ENCODE results near the gene HDAC4. TPM values are rescaled to one million over a fixed set of nuclear protein-coding genes. Genes with fewer than 3 reads are reported as not detected.

HDAC4 gene
- total RNA-seq, 4 donors from 2014 or later = 21.6 to 72.7 (median 35.2) TPM

GRCh38 chr2:239171643-239172042, 229.2 kb downstream of the HDAC4 start:
- Histone ChIP-seq H3K27me3 (no peaks in the 10 kb centered on the region), H3K4me1 (no peaks in the 10 kb centered on the region), H3K36me3 (peaks cover 0 to 83% (median 7%) of the 10 kb centered on the region in 3 donors), H3K9me3 (peaks cover 0 to 43% (median 5%) of the 10 kb centered on the region in 3 donors), H3K4me3 (no peak overlapping the region), H3K27ac (no peak overlapping the region)
- DNase-seq = no peak
- intact Hi-C loops (cut with DNase I) = no loop called here
- TF ChIP-seq POLR2A (IDR thresholded peaks at IDR 0.05) (no peak), CTCF (IDR thresholded peaks at IDR 0.05) (no peak)

- peaks cover 0 to 39% (median 5%) of the 10 kb centered on the region in 3 donors for H3K9me3 ChIP-seq
- no peaks in the 10 kb centered on the region for H3K27me3 ChIP-seq
- DNase-seq = no peak
- H3K27ac ChIP-seq = no peak overlapping the region
- TF ChIP-seq POLR2A (IDR thresholded peaks at IDR 0.05) = no peak
- no peak for TF ChIP-seq CTCF (IDR thresholded peaks at IDR 0.05)
- H3K4me1 ChIP-seq = no peaks in the 10 kb centered on the region
- no peak overlapping the region for H3K4me3 ChIP-seq
- intact Hi-C loops (cut with DNase I) = no loop called here
- H3K36me3 ChIP-seq = peaks cover 0 to 78% (median 0%) of the 10 kb centered on the region in 3 donors
- WGBS, 2 donors = 97 to 98% methylated on average over 6 to 15 of the region's 27 CpGs
These were observed 231.3 kb downstream of the HDAC4 start for GRCh38 chr2:239169311-239170048.

GRCh38 chr2:239168575-239168974, 232.2 kb downstream of the HDAC4 start:
- Histone ChIP-seq H3K36me3 (peaks cover 2 to 74% (median 3%) of the 10 kb centered on the region in 3 donors), H3K27ac (no peak overlapping the region), H3K27me3 (no peaks in the 10 kb centered on the region), H3K4me3 (no peak overlapping the region), H3K4me1 (no peaks in the 10 kb centered on the region), H3K9me3 (peaks cover 0 to 30% (median 5%) of the 10 kb centered on the region in 3 donors)
- no peak for TF ChIP-seq POLR2A (IDR thresholded peaks at IDR 0.05)
- no peak for TF ChIP-seq CTCF (IDR thresholded peaks at IDR 0.05)
- intact Hi-C loops (cut with DNase I) = no loop called here
- no peak for DNase-seq
- 91 to 93% methylated on average over 13 to 21 of the region's 22 CpGs for WGBS, 2 donors

GRCh38 chr2:239167766-239168444, 232.9 kb downstream of the HDAC4 start:
- no peaks in the 10 kb centered on the region for H3K4me1 ChIP-seq
- H3K27ac ChIP-seq = no peak overlapping the region
- H3K27me3 ChIP-seq = no peaks in the 10 kb centered on the region
- peaks cover 5 to 74% (median 9%) of the 10 kb centered on the region in 3 donors for H3K36me3 ChIP-seq
- H3K9me3 ChIP-seq = peaks cover 0 to 23% (median 5%) of the 10 kb centered on the region in 3 donors
- no peak overlapping the region for H3K4me3 ChIP-seq
- intact Hi-C loops (cut with DNase I) = no loop called here
- DNase-seq = no peak
- WGBS, 2 donors = 89 to 91% methylated on average over 13 to 24 of the region's 26 CpGs
- TF ChIP-seq POLR2A (IDR thresholded peaks at IDR 0.05) (no peak), CTCF (IDR thresholded peaks at IDR 0.05) (no peak)

GRCh38 chr2:239167011-239167673, 233.7 kb downstream of the HDAC4 start:
- H3K4me3 ChIP-seq = no peak overlapping the region
- 90 to 94% methylated on average over 14 to 15 of the region's 15 CpGs for WGBS, 2 donors
- H3K27me3 ChIP-seq = no peaks in the 10 kb centered on the region
- TF ChIP-seq CTCF (IDR thresholded peaks at IDR 0.05) (no peak), POLR2A (IDR thresholded peaks at IDR 0.05) (no peak)
- H3K36me3 ChIP-seq = peaks cover 5 to 78% (median 15%) of the 10 kb centered on the region in 3 donors
- no peak for DNase-seq
- H3K9me3 ChIP-seq = peaks cover 0 to 17% (median 5%) of the 10 kb centered on the region in 3 donors
- H3K27ac ChIP-seq = no peak overlapping the region
- no peaks in the 10 kb centered on the region for H3K4me1 ChIP-seq
- intact Hi-C loops (cut with DNase I) = no loop called here
